ENCODE results near the gene CDK15. TPM values are rescaled to one million over a fixed set of nuclear protein-coding genes. Genes with fewer than 3 reads are reported as not detected.

CDK15 gene
- total RNA-seq, 1 experiment from 2014 or later, result not detected

DNA sequence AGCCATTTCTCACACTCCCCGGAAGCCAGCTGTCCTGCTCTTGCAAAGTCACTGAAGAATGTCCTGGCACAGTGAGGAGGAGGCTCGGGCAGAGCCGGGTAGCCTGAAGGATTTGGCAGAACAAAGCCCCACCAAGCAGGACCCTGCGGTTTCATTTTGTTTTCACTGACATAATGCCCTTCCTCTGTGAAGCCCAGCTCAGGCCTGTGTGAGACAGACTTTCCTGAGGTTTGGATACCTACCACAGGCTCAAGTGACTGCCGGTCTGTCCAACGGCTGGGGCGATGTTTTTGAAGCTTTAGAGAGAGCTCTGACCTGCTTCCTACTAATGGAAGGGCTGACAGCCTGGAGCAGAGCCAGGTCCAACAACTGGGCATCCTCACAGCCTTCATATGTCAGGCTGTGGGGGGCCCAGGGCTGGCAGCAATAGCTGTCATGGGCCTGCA lies 127.5 kb downstream of the CDK15 start:
- H2AFZ ChIP-seq (ENCODE audit: low read depth, low read length, poor library complexity, severe bottlenecking), result no peak overlapping the region
- BruUV-seq (replicated peaks), result no TSS peak
- POLR2A ChIA-PET, result no interaction called here

More for the DNA sequence above, 127.5 kb downstream of the CDK15 start:
- Histone ChIP-seq H3K27me3 (ENCODE audit: insufficient read depth, low read length) (peaks cover 3% of the 10 kb centered on the region; the same call in 1 of the 2 replicates), H3K36me3 (ENCODE audit: control insufficient read depth in 1 of 2, insufficient read depth in 2 of 2, low read length in 2 of 2) (no peaks in the 10 kb centered on the region), H3K4me1 (ENCODE audit: control insufficient read depth in 1 of 2, insufficient read depth in 2 of 2, low read length in 2 of 2) (no peaks in the 10 kb centered on the region), H3K4me3 (replicated peaks in 1 of 2; ENCODE audit: low read depth in 1 of 2, low read length in 2 of 2) (no peak overlapping the region), H3K4me2 (ENCODE audit: low read length) (no peak overlapping the region), H3K79me2 (ENCODE audit: insufficient read depth, low read length) (no peaks in the 10 kb centered on the region), H3K9me3 (ENCODE audit: control insufficient read depth in 1 of 2, insufficient read depth in 1 of 2, low read depth in 1 of 2, low read length in 2 of 2) (no peaks in the 10 kb centered on the region), H3K27ac (ENCODE audit: low read depth, low read length) (no peak overlapping the region), H4K20me1 (ENCODE audit: insufficient read depth) (no peaks in the 10 kb centered on the region), H3K9ac (ENCODE audit: low read length) (no peak overlapping the region), H3K9me2 (ENCODE audit: insufficient read depth) (no peaks in the 10 kb centered on the region)
- ATAC-seq (no peak), DNase-seq (ENCODE audit: low read depth, low spot score) (no peak)
- intact Hi-C loops (cut with micrococcal nuclease), result no loop called here
- ChIA-PET CTCF (no interaction called here), RAD21 (ENCODE audit: low non-redundant PET in 1 of 2, low total read pairs in 2 of 2, uncharacterized antibody in 2 of 2, unreplicated experiment in 2 of 2) (no interaction called here)
- TF ChIP-seq EZH2phosphoT487 (IDR thresholded peaks at IDR 0.05; ENCODE audit: borderline replicate concordance) (no peak), EGR1 (IDR thresholded peaks at IDR 0.05; ENCODE audit: low read depth) (no peak), CEBPB (IDR thresholded peaks at IDR 0.05; ENCODE audit: low read depth) (no peak), SP1 (IDR thresholded peaks at IDR 0.05; ENCODE audit: low read depth) (no peak), JUND (IDR thresholded peaks at IDR 0.05) (no peak), RAD21 (IDR thresholded peaks at IDR 0.05; ENCODE audit: low read depth) (no peak)
- TF ChIP-seq, protein P1, sequence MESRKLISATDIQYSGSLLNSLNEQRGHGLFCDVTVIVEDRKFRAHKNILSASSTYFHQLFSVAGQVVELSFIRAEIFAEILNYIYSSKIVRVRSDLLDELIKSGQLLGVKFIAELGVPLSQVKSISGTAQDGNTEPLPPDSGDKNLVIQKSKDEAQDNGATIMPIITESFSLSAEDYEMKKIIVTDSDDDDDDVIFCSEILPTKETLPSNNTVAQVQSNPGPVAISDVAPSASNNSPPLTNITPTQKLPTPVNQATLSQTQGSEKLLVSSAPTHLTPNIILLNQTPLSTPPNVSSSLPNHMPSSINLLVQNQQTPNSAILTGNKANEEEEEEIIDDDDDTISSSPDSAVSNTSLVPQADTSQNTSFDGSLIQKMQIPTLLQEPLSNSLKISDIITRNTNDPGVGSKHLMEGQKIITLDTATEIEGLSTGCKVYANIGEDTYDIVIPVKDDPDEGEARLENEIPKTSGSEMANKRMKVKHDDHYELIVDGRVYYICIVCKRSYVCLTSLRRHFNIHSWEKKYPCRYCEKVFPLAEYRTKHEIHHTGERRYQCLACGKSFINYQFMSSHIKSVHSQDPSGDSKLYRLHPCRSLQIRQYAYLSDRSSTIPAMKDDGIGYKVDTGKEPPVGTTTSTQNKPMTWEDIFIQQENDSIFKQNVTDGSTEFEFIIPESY (IDR thresholded peaks at IDR 0.05; ENCODE audit: extremely low read depth, insufficient replicate concordance, low read length), result no peak
- TF ChIP-seq, protein P2, sequence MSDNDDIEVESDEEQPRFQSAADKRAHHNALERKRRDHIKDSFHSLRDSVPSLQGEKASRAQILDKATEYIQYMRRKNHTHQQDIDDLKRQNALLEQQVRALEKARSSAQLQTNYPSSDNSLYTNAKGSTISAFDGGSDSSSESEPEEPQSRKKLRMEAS (IDR thresholded peaks at IDR 0.05), result no peak
- TF ChIP-seq, protein P3, sequence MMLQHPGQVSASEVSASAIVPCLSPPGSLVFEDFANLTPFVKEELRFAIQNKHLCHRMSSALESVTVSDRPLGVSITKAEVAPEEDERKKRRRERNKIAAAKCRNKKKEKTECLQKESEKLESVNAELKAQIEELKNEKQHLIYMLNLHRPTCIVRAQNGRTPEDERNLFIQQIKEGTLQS (IDR thresholded peaks at IDR 0.05), result no peak
- TF ChIP-seq, protein P4, sequence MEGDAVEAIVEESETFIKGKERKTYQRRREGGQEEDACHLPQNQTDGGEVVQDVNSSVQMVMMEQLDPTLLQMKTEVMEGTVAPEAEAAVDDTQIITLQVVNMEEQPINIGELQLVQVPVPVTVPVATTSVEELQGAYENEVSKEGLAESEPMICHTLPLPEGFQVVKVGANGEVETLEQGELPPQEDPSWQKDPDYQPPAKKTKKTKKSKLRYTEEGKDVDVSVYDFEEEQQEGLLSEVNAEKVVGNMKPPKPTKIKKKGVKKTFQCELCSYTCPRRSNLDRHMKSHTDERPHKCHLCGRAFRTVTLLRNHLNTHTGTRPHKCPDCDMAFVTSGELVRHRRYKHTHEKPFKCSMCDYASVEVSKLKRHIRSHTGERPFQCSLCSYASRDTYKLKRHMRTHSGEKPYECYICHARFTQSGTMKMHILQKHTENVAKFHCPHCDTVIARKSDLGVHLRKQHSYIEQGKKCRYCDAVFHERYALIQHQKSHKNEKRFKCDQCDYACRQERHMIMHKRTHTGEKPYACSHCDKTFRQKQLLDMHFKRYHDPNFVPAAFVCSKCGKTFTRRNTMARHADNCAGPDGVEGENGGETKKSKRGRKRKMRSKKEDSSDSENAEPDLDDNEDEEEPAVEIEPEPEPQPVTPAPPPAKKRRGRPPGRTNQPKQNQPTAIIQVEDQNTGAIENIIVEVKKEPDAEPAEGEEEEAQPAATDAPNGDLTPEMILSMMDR (IDR thresholded peaks at IDR 0.05 in 2 of 3, conservative IDR thresholded peaks at IDR 0.05 in 1 of 3; ENCODE audit: borderline replicate concordance in 1 of 3, insufficient read depth in 1 of 3, low read depth in 2 of 3, low read length in 2 of 3), result no peak
- TF ChIP-seq, protein P5, sequence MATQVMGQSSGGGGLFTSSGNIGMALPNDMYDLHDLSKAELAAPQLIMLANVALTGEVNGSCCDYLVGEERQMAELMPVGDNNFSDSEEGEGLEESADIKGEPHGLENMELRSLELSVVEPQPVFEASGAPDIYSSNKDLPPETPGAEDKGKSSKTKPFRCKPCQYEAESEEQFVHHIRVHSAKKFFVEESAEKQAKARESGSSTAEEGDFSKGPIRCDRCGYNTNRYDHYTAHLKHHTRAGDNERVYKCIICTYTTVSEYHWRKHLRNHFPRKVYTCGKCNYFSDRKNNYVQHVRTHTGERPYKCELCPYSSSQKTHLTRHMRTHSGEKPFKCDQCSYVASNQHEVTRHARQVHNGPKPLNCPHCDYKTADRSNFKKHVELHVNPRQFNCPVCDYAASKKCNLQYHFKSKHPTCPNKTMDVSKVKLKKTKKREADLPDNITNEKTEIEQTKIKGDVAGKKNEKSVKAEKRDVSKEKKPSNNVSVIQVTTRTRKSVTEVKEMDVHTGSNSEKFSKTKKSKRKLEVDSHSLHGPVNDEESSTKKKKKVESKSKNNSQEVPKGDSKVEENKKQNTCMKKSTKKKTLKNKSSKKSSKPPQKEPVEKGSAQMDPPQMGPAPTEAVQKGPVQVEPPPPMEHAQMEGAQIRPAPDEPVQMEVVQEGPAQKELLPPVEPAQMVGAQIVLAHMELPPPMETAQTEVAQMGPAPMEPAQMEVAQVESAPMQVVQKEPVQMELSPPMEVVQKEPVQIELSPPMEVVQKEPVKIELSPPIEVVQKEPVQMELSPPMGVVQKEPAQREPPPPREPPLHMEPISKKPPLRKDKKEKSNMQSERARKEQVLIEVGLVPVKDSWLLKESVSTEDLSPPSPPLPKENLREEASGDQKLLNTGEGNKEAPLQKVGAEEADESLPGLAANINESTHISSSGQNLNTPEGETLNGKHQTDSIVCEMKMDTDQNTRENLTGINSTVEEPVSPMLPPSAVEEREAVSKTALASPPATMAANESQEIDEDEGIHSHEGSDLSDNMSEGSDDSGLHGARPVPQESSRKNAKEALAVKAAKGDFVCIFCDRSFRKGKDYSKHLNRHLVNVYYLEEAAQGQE (IDR thresholded peaks at IDR 0.05; ENCODE audit: low read depth), result no peak

All from HCT116 (cell line).